NCI-H446 treated with DMSO at 0.1 percent for 48 hours (cell line): Measurements from ENCODE around the gene HELZ2.

ENCODE experiments used
- DNase-seq: peaks from one replicate; lab custom pipeline; 2025; lab: John Stamatoyannopoulos, UW

The HELZ2 gene

GRCh38 chr20:63549679-63550282, 24.3 kb downstream of the HELZ2 start:
- no peak for DNase-seq

GRCh38 chr20:63549019-63549418, 25.0 kb downstream of the HELZ2 start:
- DNase-seq: no peak

GRCh38 chr20:63548542-63548941, 25.5 kb downstream of the HELZ2 start:
- no peak for DNase-seq

- no peak for DNase-seq
Observed at GRCh38 chr20:63547725-63548480, 26.1 kb downstream of the HELZ2 start, which contains the start of gene SRMS. Gene SRMS (minus strand): TSS chr20:63547749. CDS start chr20:63547463, 286 bp downstream.

GRCh38 chr20:63546956-63547724, 26.9 kb downstream of the HELZ2 start:
- DNase-seq: no peak

GRCh38 chr20:63546256-63546955, 27.6 kb downstream of the HELZ2 start:
- DNase-seq: no peak

- DNase-seq: no peak
Observed at GRCh38 chr20:63545814-63546213, 28.2 kb downstream of the HELZ2 start.

GRCh38 chr20:63544958-63545516, 29.0 kb downstream of the HELZ2 start:
- DNase-seq: no peak

- no peak for DNase-seq
Observed at GRCh38 chr20:63544241-63544957, 29.6 kb downstream of the HELZ2 start.

GRCh38 chr20:63543733-63544132, 30.3 kb downstream of the HELZ2 start:
- no peak for DNase-seq

- no peak for DNase-seq
Observed at GRCh38 chr20:63543131-63543530, 30.9 kb downstream of the HELZ2 start.

- no peak for DNase-seq
Observed at GRCh38 chr20:63542696-63543095, 31.3 kb downstream of the HELZ2 start.

GRCh38 chr20:63542031-63542559, 31.9 kb downstream of the HELZ2 start:
- DNase-seq: no peak

GRCh38 chr20:63541371-63541770, 32.7 kb downstream of the HELZ2 start:
- DNase-seq: no peak

- DNase-seq: no peak
Observed at GRCh38 chr20:63540417-63541186, 33.4 kb downstream of the HELZ2 start.

GRCh38 chr20:63539441-63540370, 34.3 kb downstream of the HELZ2 start:
- DNase-seq: no peak

GRCh38 chr20:63539092-63539430, 35.0 kb downstream of the HELZ2 start:
- no peak for DNase-seq

GRCh38 chr20:63538204-63539091, 35.6 kb downstream of the HELZ2 start:
- no peak for DNase-seq
